ENCODE data around the gene WNT3. TPM values are rescaled to one million over a fixed set of nuclear protein-coding genes. Genes with fewer than 3 reads are reported as not detected.

The WNT3 gene
- total RNA-seq, 1 donor = 1.1 TPM

DNA sequence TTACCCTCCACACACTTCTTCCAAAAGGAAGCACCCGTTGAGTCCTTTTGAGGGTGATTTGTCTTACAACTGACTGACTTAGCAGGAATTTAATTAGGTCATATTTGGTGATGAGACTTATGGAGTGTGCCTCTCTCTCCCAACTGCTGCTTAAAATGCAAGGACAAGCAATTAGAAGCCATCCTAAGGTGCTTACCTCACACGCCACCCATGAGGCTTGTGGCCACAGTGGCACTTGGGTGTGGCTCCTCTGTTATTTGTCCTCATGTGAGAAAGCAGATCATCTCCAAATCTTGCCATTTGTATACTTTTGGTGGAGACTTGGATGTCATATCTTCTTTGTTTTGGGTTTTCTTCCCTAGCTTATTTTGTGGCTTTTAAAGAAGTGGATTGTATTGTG lies 61.6 kb downstream of the WNT3 start:
- Histone ChIP-seq H4K20me1 (ENCODE audit: insufficient read depth, low read length) (no peaks in the 10 kb centered on the region), H2AFZ (ENCODE audit: low read length) (no peak overlapping the region), H3K4me1 (ENCODE audit: insufficient read depth, low read length) (no peaks in the 10 kb centered on the region), H3K27me3 (ENCODE audit: insufficient read depth, low read length) (no peaks in the 10 kb centered on the region), H3K79me2 (ENCODE audit: insufficient read depth, low read length) (no peaks in the 10 kb centered on the region), H3K4me2 (ENCODE audit: insufficient read depth, low read length) (no peak overlapping the region), H3K27ac (ENCODE audit: low read depth, low read length) (no peak overlapping the region), H3K36me3 (ENCODE audit: insufficient read depth, low read length) (peaks cover 26% of the 10 kb centered on the region), H3K9me3 (ENCODE audit: low read depth, low read length) (no peaks in the 10 kb centered on the region), H3K4me3 (ENCODE audit: insufficient read depth, low read length) (no peak overlapping the region)
- TF ChIP-seq, protein P1, sequence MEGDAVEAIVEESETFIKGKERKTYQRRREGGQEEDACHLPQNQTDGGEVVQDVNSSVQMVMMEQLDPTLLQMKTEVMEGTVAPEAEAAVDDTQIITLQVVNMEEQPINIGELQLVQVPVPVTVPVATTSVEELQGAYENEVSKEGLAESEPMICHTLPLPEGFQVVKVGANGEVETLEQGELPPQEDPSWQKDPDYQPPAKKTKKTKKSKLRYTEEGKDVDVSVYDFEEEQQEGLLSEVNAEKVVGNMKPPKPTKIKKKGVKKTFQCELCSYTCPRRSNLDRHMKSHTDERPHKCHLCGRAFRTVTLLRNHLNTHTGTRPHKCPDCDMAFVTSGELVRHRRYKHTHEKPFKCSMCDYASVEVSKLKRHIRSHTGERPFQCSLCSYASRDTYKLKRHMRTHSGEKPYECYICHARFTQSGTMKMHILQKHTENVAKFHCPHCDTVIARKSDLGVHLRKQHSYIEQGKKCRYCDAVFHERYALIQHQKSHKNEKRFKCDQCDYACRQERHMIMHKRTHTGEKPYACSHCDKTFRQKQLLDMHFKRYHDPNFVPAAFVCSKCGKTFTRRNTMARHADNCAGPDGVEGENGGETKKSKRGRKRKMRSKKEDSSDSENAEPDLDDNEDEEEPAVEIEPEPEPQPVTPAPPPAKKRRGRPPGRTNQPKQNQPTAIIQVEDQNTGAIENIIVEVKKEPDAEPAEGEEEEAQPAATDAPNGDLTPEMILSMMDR (IDR thresholded peaks at IDR 0.05; ENCODE audit: extremely low read depth, low read depth, low read length) = no peak
- no peak for DNase-seq (ENCODE audit: insufficient read length, low spot score, missing footprints)

- Histone ChIP-seq H3K4me2 (ENCODE audit: insufficient read depth, low read length) (no peak overlapping the region), H3K9me3 (ENCODE audit: low read depth, low read length) (no peaks in the 10 kb centered on the region), H3K27me3 (ENCODE audit: insufficient read depth, low read length) (no peaks in the 10 kb centered on the region), H3K4me1 (ENCODE audit: insufficient read depth, low read length) (no peaks in the 10 kb centered on the region), H4K20me1 (ENCODE audit: insufficient read depth, low read length) (no peaks in the 10 kb centered on the region), H3K4me3 (ENCODE audit: insufficient read depth, low read length) (no peak overlapping the region), H3K36me3 (ENCODE audit: insufficient read depth, low read length) (peaks cover 29% of the 10 kb centered on the region), H3K27ac (ENCODE audit: low read depth, low read length) (no peak overlapping the region), H3K79me2 (ENCODE audit: insufficient read depth, low read length) (no peaks in the 10 kb centered on the region), H2AFZ (ENCODE audit: low read length) (no peak overlapping the region)
- DNase-seq (ENCODE audit: insufficient read length, low spot score, missing footprints) = no peak
- TF ChIP-seq, protein P1 (IDR thresholded peaks at IDR 0.05; ENCODE audit: extremely low read depth, low read depth, low read length) = no peak
These were observed 62.3 kb downstream of the WNT3 start for GRCh38 chr17:46756081-46756735.

DNA sequence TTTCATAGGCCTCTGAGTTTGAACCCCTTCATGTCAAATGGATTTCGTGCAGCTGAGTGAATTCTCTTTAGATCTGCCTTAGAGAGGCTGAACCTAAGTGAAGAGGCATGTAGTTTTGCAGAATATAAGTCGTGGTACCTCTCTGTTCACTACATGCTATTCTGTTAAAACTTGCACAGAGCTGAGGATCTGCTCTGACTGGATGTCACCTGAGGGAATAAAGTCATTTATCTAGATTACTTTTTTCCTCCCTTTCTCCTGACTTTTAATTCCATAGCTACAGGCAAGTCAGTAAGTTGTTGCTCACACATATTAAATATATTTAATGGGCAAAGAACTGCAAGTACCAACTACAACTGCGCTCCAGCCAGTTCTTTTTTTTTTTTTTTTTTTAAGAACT lies 64.7 kb downstream of the WNT3 start:
- H3K4me1 ChIP-seq (ENCODE audit: insufficient read depth, low read length) = no peaks in the 10 kb centered on the region
- no peak for DNase-seq (ENCODE audit: insufficient read length, low spot score, missing footprints)
- TF ChIP-seq, protein P1 (IDR thresholded peaks at IDR 0.05; ENCODE audit: extremely low read depth, low read depth, low read length) = no peak

DNA sequence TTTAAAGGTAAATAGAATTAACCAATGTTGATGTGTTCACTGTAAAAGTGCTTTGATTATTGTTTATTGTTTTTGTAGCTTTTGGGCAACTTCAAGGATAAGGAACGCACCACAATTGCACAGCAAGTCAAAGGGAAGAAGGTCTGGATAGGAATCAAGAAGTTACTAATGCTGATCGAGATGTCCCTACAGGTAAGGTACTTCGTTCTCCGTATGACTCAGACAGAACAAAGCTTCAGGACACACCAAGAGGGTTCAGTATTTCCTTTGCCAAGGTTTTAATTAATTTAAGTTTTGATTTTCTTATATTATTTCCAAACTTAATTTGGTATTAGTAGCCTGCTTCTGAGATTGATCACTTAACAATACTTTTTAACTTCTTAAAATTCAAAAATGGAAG lies 67.1 kb downstream of the WNT3 start:
- DNase-seq (ENCODE audit: insufficient read length, low spot score, missing footprints) = no peak
- H4K20me1 ChIP-seq (ENCODE audit: insufficient read depth, low read length) = no peaks in the 10 kb centered on the region
- no peaks in the 10 kb centered on the region for H3K27me3 ChIP-seq (ENCODE audit: insufficient read depth, low read length)
- H3K4me1 ChIP-seq (ENCODE audit: insufficient read depth, low read length) = no peaks in the 10 kb centered on the region
- no peak overlapping the region for H3K4me3 ChIP-seq (ENCODE audit: insufficient read depth, low read length)
- no peak overlapping the region for H3K27ac ChIP-seq (ENCODE audit: low read depth, low read length)
- TF ChIP-seq, protein P1 (IDR thresholded peaks at IDR 0.05; ENCODE audit: extremely low read depth, low read depth, low read length) = no peak
- H2AFZ ChIP-seq (ENCODE audit: low read length) = no peak overlapping the region
- H3K4me2 ChIP-seq (ENCODE audit: insufficient read depth, low read length) = no peak overlapping the region
- peaks cover 29% of the 10 kb centered on the region for H3K36me3 ChIP-seq (ENCODE audit: insufficient read depth, low read length)
- no peaks in the 10 kb centered on the region for H3K79me2 ChIP-seq (ENCODE audit: insufficient read depth, low read length)
- no peaks in the 10 kb centered on the region for H3K9me3 ChIP-seq (ENCODE audit: low read depth, low read length)

More for the DNA sequence above, 64.7 kb downstream of the WNT3 start:
- no peak overlapping the region for H3K27ac ChIP-seq (ENCODE audit: low read depth, low read length)
- H3K4me2 ChIP-seq (ENCODE audit: insufficient read depth, low read length) = no peak overlapping the region
- no peaks in the 10 kb centered on the region for H4K20me1 ChIP-seq (ENCODE audit: insufficient read depth, low read length)
- no peak overlapping the region for H3K4me3 ChIP-seq (ENCODE audit: insufficient read depth, low read length)
- no peak overlapping the region for H2AFZ ChIP-seq (ENCODE audit: low read length)
- H3K79me2 ChIP-seq (ENCODE audit: insufficient read depth, low read length) = no peaks in the 10 kb centered on the region
- H3K36me3 ChIP-seq (ENCODE audit: insufficient read depth, low read length) = peaks cover 29% of the 10 kb centered on the region
- H3K27me3 ChIP-seq (ENCODE audit: insufficient read depth, low read length) = no peaks in the 10 kb centered on the region
- H3K9me3 ChIP-seq (ENCODE audit: low read depth, low read length) = no peaks in the 10 kb centered on the region

Measured in osteoblast (primary cell).